HG03571 (cell line): ENCODE results near the gene ABO.
"Not testable (repeated sequence)": the region's sequence is repeated elsewhere in the genome, so short reads cannot be mapped to it uniquely, and the experiment has no call there.

ENCODE experiments used
- ATAC-seq: cut with Tn5 transposase; IDR thresholded peaks from one replicate; pipeline ENCODE4 v1.9.1; 2021; ENCODE audit not compliant: unreplicated experiment

The ABO gene

DNA sequence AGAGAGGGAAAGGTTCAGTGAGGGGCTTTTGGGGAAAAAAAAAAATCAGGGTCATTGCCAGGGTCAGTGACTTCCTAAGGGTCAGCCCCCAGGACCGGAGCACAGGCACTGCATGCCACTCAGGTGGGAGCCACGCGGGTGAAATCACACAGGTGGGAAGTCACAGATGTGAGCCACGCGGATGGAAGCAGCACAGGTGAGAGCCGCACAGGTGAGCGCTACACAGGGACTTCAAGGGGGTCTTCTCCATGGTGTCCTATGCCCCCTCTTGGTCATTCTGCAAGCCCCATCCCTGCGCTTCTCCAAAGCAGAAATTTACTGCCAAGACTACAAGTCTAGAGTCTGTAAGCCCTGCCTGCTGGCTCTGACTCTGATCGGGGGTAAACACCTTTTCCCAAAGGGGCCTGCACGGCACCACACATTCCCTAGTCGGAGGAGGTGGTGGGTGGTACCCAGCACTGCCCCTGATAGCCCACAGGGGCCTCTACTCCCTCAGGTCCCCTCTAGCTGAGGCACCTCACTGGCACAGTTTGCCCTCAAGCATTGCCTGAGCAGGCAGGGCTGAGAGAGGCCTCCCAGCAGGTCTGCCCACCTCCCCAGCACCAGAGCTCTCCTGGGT, 47.6 kb downstream of the ABO start:
- no peak for ATAC-seq

GRCh38 chr9:133226219-133227171, 48.5 kb downstream of the ABO start:
- ATAC-seq: no peak

DNA sequence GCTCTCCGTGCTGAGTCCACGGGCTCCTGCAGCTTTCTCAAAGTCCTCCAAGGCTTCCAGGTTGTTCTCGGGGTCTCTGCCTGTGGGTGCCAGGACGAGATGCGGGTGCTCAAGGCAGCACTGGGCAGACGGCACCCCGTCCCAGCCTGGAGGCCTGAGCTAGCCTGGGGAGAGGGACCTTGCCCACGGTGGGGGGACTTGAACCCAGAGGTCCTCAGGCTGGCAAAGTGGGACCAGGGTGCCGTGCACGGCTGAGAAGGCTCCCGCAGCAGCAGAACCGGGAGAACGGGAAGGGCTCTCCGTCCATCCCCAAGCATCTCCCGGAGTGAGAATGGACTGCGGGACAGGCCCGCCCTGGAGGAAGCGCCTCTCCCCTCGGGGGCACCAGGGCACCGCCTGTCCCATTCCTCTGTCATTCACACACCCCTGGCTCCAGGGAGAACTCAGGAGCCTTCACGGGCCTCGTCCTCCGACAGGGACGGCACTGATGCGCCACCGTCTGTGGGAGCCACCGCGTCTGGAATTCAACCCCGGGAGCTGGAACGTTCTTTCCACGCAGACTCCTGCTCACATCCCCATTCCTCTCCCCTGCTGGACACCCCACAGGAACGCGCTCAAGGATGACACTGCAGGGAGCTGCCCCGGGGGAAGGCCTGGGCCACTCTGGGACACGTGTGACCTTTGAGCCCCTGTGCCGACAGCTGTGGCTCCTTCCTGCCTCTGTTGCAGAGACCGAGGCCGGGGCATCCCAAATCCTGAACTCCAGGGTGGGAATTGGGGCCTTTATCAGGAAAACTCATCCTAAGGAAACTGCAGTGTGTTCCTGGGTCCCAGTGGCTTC, 49.6 kb downstream of the ABO start:
- ATAC-seq: no peak

DNA sequence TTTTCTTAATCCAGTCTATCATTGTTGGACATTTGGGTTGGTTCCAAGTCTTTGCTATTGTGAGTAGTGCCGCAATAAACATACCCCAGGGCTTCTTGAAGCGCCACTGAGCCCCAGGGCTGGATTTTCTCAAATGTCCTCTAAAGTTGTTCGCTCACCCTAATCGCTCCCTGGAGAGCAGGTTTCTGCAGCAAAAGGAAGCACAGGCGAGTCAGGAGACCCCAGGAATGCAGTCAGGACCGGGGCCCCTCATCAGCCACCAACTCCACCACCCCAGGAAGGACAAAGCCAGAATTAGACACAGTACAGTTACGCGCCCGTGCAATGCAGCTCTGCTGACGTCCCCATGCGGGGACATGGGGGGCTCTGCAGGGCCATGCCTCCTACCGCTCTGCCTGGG, 50.2 kb downstream of the ABO start:
- ATAC-seq: no peak

- not testable (repeated sequence) for ATAC-seq
These were observed 51.7 kb downstream of the ABO start for GRCh38 chr9:133223159-133223756.

GRCh38 chr9:133221994-133222393, 53.0 kb downstream of the ABO start:
- ATAC-seq: not testable (repeated sequence)

- ATAC-seq: no peak
These were observed 53.7 kb downstream of the ABO start for GRCh38 chr9:133221177-133221809.

- not testable (repeated sequence) for ATAC-seq
These were observed 56.7 kb downstream of the ABO start for GRCh38 chr9:133218049-133218975.

- not testable (repeated sequence) for ATAC-seq
These were observed 57.5 kb downstream of the ABO start for GRCh38 chr9:133217333-133217988.

- not testable (repeated sequence) for ATAC-seq
These were observed 60.7 kb downstream of the ABO start for GRCh38 chr9:133214276-133214675.

DNA sequence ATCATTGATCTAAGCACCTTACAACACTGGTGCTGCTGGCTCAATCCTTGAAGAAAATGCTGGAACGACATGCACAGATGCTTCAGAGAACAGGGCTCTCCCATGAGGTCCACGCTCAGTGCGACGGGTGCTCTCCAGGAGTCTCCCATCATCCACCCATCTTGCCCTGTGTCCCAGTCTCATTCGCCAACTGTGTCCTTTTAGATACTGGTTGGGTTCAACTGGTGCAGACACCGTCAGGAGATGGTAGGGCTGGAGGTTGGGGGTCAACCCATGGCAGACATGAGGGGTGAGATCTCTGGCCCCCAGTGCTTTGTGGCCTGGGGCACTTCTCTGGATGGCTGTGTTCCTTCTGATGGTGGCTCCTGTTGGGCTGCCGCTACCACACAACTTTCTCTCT, 64.4 kb downstream of the ABO start:
- no peak for ATAC-seq

- no peak for ATAC-seq
These were observed 64.8 kb downstream of the ABO start for GRCh38 chr9:133210202-133210532.

DNA sequence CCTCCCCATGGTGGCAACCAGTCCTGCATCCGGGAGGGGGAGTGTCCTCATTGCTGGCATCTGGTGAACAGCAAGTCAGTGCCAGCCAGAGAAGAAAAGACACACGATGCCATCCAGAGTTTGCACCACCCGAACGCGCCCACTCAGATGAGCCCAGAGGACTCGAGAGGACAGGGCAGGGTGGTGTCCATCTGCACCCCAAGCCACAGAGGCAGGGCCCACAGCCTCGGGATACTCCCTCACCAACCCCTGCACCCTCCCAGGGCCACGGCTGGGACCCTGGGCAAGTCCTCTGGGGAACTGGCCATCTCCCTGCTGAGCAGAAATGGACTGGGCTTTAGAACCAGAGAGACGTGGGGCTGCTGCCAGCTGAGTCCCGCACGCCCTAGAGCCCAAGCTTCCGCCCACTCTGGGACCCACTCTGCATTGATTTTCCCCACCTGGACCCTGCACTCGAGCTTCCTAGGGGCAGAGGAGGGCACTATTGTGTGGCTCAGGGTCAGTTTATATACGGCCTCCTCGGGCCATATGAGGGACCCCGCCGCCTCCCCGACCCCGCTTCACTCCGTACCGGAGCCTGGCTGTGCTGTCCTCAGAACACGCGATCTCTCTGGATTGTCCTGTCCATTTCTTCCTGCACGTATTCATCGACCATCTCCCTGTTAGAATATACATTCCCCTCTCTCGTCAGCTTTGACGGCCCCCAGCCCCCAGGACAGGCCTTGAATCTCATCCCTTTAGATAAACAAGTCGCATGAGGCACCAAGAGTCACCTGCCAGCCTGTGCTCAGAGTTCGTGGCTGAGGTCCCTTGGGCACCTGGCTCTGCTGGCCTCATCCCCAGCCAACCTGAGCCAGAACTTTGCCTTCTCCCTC, 65.4 kb downstream of the ABO start:
- ATAC-seq: not testable (repeated sequence)

- not testable (repeated sequence) for ATAC-seq
These were observed 66.1 kb downstream of the ABO start, which contains the start of gene OBP2B for GRCh38 chr9:133208880-133209300. Gene OBP2B, minus strand, starts transcription at chr9:133209250. Its CDS starts 51 bp downstream, at chr9:133209199.

DNA sequence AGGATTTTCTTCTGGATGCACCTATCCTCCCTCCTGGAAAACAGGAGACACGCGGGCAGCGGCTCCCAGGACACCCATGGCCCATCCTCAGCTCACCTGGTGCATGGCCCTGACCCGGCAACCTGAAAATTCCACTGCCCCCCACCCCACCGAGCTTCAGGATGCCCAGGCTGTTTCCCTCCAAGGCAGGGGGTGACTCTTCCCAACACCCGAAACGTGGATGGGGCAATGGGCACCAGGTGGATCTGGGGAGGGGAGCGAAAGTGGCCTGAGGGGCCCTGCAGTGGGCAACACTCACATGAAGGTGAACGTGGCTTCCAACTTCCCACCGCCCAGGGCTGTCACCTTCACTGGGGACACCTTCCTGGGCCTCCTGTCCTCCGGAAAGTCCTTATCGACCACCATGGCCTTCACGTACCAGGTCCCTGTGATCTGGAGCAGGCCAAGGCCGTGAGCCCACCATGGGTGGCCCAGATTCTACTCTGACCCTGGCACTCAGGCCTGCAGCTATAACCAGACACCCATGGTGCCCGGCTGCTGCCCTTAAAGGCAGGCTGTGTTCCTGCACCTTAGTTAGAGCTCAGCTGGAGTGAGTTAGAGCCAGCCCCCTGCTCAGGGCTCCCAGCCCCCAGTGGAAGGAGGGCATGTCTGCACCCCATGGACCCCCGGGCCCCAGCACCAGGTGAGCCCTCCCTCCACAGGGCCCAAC, 66.7 kb downstream of the ABO start:
- not testable (repeated sequence) for ATAC-seq

DNA sequence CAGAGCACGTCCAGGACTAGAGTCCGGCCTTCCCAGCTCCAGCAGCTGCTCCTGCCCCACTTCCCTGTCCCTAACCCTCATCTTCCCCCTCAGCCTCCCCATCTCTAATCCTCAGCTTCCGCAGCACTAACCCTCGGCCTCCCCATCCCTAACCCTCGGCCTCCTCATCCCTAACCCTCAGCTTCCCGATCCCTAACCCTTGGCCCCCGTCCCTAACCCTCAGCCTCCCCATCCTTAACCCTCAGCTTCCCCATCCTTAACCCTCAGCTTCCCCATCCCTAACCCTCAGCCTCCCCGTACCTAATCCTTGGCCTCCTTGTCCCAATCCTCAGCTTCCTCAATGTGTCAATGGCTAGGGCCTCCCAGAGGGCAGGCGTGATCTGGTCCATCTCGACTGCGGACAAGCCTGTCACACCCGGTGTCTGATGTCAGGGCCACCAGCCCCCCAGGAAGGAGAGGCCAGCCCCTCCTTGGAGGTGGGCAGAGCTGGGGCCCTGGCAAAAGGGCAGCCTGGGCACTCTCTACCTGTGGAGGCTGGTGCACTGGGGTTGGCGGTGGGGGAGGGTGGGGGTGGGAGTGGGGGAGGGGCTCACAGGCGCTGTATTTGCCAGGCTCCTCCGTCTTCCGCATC, 67.3 kb downstream of the ABO start:
- no peak for ATAC-seq

GRCh38 chr9:133207021-133207531, 67.9 kb downstream of the ABO start:
- no peak for ATAC-seq
